ENCODE data around the gene PIEZO1. TPM values are rescaled to one million over a fixed set of nuclear protein-coding genes. Genes with fewer than 3 reads are reported as not detected.

The PIEZO1 gene
- total and polyA plus RNA-seq, 2 donors from 2014 or later, result 103 to 124 TPM

- H3K27me3 ChIP-seq (ENCODE audit: control insufficient read depth, insufficient read depth, low read length), result no peaks in the 10 kb centered on the region
- peaks cover 0 to under 1% (median 0%) of the 10 kb centered on the region in 3 donors for H3K4me1 ChIP-seq (ENCODE audit: control insufficient read depth in 2 of 3, insufficient read depth in 2 of 3, low read depth in 1 of 3, low read length in 3 of 3)
- intact Hi-C loops (cut with DNase I), result no loop called here
- no peaks in the 10 kb centered on the region for H3K36me3 ChIP-seq (ENCODE audit: control insufficient read depth in 2 of 3, insufficient read depth in 3 of 3, low read length in 3 of 3)
- FAIRE-seq (no peak), DNase-seq (no peak)
- H3K9me3 ChIP-seq (ENCODE audit: control insufficient read depth in 2 of 3, insufficient read depth in 1 of 3, low read length in 3 of 3), result no peaks in the 10 kb centered on the region
- TF ChIP-seq, protein P1, sequence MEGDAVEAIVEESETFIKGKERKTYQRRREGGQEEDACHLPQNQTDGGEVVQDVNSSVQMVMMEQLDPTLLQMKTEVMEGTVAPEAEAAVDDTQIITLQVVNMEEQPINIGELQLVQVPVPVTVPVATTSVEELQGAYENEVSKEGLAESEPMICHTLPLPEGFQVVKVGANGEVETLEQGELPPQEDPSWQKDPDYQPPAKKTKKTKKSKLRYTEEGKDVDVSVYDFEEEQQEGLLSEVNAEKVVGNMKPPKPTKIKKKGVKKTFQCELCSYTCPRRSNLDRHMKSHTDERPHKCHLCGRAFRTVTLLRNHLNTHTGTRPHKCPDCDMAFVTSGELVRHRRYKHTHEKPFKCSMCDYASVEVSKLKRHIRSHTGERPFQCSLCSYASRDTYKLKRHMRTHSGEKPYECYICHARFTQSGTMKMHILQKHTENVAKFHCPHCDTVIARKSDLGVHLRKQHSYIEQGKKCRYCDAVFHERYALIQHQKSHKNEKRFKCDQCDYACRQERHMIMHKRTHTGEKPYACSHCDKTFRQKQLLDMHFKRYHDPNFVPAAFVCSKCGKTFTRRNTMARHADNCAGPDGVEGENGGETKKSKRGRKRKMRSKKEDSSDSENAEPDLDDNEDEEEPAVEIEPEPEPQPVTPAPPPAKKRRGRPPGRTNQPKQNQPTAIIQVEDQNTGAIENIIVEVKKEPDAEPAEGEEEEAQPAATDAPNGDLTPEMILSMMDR (IDR thresholded peaks at IDR 0.05; ENCODE audit: borderline replicate concordance, extremely low read depth, insufficient read depth), result no peak
- no peak overlapping the region for H3K9ac ChIP-seq (ENCODE audit: low read length in 3 of 3)
- H3K4me3 ChIP-seq (ENCODE audit: low read length in 3 of 3), result no peak overlapping the region
- H3K27ac ChIP-seq (ENCODE audit: low read depth in 2 of 2, low read length in 2 of 2), result no peak overlapping the region
Observed at GRCh38 chr16:88694221-88695087, 90.6 kb downstream of the PIEZO1 start.

GRCh38 chr16:88693420-88694177, 91.4 kb downstream of the PIEZO1 start:
- no peaks in the 10 kb centered on the region for H3K36me3 ChIP-seq (ENCODE audit: control insufficient read depth in 2 of 3, insufficient read depth in 3 of 3, low read length in 3 of 3)
- no peak overlapping the region for H3K9ac ChIP-seq (ENCODE audit: low read length in 3 of 3)
- FAIRE-seq (no peak), DNase-seq (no peak)
- peaks cover 2% of the 10 kb centered on the region for H3K27me3 ChIP-seq (ENCODE audit: control insufficient read depth, insufficient read depth, low read length)
- H3K27ac ChIP-seq (ENCODE audit: low read depth in 2 of 2, low read length in 2 of 2), result no peak overlapping the region
- H3K9me3 ChIP-seq (ENCODE audit: control insufficient read depth in 2 of 3, insufficient read depth in 1 of 3, low read length in 3 of 3), result no peaks in the 10 kb centered on the region
- intact Hi-C loops (cut with DNase I), result no loop called here
- no peaks in the 10 kb centered on the region for H3K4me1 ChIP-seq (ENCODE audit: control insufficient read depth in 2 of 3, insufficient read depth in 2 of 3, low read depth in 1 of 3, low read length in 3 of 3)
- no peak overlapping the region for H3K4me3 ChIP-seq (ENCODE audit: low read length in 3 of 3)
- TF ChIP-seq, protein P1 (IDR thresholded peaks at IDR 0.05; ENCODE audit: borderline replicate concordance, extremely low read depth, insufficient read depth), result no peak

- Histone ChIP-seq H3K4me3 (ENCODE audit: low read length in 3 of 3) (no peak overlapping the region), H3K27me3 (ENCODE audit: control insufficient read depth, insufficient read depth, low read length) (peaks cover 2% of the 10 kb centered on the region), H3K9ac (ENCODE audit: low read length in 3 of 3) (no peak overlapping the region), H3K27ac (ENCODE audit: low read depth in 2 of 2, low read length in 2 of 2) (no peak overlapping the region), H3K9me3 (ENCODE audit: control insufficient read depth in 2 of 3, insufficient read depth in 1 of 3, low read length in 3 of 3) (no peaks in the 10 kb centered on the region), H3K36me3 (ENCODE audit: control insufficient read depth in 2 of 3, insufficient read depth in 3 of 3, low read length in 3 of 3) (no peaks in the 10 kb centered on the region), H3K4me1 (ENCODE audit: control insufficient read depth in 2 of 3, insufficient read depth in 2 of 3, low read depth in 1 of 3, low read length in 3 of 3) (no peaks in the 10 kb centered on the region)
- DNase-seq (no peak), FAIRE-seq (no peak)
- TF ChIP-seq, protein P1 (IDR thresholded peaks at IDR 0.05; ENCODE audit: borderline replicate concordance, extremely low read depth, insufficient read depth), result no peak
- intact Hi-C loops (cut with DNase I), result no loop called here
Observed at GRCh38 chr16:88692861-88693260, 92.2 kb downstream of the PIEZO1 start.

Measured in kidney (tissue), 14 donors.